GM18951 (cell line): Measurements from ENCODE around the gene COL18A1.

ENCODE experiments used
- POLR2A ChIP-seq: IDR thresholded peaks from 4 replicates; pipeline ENCODE4 v1.6.1; 2011; ENCODE audit warnings: mild to moderate bottlenecking; ENCODE audit not compliant: insufficient read length, insufficient read depth; ENCODE audit errors: extremely low read depth
- in situ Hi-C: fragments of 300-500 bp; cut with MboI; formaldehyde crosslinking; loops from one replicate; pipeline ENCODE4 v1.12.0; 2022; ENCODE audit warnings: low sequenced_read_pairs, mixed read lengths, inconsistent platforms; ENCODE audit not compliant: unreplicated experiment

COL18A1 gene

GRCh38 chr21:45420061-45421041, 15.4 kb downstream of the COL18A1 start:
- in situ Hi-C loops = loop anchor here (25.0 kb wide), 1 partner anchor 283 kb away; no protein-coding TSS in a partner anchor
- TF ChIP-seq POLR2A = no peak

DNA sequence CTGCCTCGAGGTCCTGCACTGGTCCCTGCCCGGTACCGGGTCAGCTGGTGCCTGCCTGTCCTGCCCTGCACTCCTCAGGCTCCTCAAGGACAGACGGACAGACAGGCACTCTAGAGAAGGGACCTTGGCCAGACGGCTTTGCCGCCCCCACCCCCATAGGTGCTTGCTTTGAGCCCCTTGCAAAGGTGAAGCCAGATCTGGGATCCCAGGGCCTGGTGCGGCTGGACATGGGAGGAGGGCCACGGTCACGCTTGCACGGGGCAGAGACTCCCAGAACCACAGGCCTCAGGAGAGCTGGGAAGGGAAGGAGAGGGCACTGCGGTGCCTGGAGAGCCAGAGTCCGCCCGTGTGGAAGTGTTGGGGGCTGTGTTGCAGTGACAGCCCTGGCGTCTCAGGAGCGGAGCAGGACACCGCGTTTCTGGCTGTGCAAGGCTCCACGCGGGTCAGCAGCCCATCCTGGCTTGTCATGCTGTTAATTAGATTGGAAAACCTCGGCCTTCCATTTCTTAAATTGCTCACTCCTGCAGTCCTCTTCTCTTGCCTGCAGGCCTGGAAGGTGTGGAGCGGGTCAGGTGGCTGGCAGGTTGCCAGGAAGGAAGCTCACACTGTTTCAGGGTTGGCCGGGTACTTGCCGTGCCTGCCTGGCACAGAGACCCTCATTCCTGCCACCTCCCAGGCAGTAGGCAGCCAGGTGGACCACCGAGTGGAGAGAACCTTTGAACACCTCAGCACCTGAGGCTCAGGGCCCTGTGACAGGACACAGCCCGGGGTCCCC, 16.3 kb downstream of the COL18A1 start:
- no peak for TF ChIP-seq POLR2A
- in situ Hi-C loops = loop anchor here (25.0 kb wide), 1 partner anchor 284 kb away; no protein-coding TSS in a partner anchor

DNA sequence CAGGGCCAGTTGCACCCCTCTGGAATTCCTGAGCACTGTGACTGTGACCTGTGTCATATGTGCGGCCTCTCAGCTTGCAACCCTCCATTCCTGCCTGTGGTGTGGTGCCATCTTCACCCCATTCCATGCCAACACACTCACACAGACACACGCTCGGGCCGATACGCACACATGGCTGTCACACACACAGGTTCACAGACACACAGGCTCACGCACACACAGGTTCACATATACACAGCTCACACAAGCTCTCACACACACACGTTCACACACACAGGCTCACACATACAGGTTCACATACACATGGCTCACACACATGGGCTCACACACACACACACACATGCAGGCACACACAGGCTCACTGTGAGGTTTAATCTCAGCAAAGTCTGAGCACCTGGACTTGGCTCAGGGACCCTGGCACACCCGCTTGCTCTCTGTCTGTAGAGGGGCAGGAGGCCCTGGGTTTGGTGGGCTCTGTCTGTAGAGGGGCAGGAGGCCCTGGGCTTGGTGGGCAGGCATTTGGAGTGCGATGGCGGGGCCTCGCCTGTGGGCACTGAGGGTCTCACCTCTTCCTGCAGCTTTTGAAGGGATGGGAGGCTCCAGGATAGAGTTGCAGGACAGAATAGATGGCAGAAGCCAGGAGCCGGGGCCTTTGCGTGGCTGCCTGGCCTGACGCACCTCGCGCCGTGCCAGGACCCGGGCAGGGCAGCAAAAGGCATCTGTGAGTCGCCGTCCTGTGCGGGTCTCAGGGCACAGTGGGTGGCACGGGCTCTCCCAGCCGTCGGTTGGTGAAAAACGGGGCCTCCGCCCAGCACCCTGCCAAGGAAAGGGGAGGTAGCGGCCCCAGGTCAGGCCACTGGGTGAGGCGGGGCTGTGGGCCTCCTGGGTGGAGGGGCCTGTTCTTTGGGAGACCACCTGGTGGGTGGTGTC, 17.1 kb downstream of the COL18A1 start:
- no peak for TF ChIP-seq POLR2A
- in situ Hi-C loops = loop anchor here (25.0 kb wide), 1 partner anchor 285 kb away; no protein-coding TSS in a partner anchor

DNA sequence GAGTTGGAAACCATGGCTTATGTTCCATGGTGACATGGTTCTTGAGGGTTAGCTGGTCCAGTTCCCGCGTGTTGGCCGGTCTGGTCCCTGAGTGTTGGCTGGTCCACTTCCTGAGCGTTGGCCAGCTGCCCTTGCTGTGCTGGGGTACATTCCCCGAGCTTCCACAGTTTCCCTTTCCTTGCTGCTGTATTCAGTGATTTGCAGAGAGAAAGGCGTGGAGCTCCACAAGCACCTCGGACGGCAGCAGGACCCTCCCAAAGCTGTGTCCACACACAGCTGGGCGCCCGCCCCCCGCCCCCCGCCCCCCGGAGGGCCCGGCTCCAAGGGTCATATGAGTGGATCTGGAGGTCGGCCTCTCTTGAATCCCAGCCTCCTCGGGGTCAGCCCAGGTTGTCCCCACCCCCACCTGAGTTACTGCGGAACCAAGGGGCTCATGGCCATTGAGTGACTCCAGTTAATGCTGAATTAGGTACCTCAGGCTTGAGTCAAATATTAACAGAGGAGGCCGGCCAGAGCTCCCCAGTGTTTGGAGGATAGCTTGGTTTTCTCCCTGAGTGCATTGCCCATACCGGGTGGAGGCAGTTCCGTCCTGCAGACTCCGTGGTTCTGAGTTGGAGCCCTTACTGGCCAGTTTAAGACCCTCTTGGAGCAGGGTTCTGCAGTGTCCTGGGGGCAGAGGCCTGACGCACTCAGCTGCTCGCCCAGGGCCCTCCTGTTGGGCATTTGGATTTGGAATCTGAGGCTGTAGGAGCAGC, 18.4 kb downstream of the COL18A1 start:
- TF ChIP-seq POLR2A = no peak
- in situ Hi-C loops = loop anchor here (25.0 kb wide), 1 partner anchor 286 kb away; no protein-coding TSS in a partner anchor

- no peak for TF ChIP-seq POLR2A
- in situ Hi-C loops = loop anchor here (25.0 kb wide), 1 partner anchor 287 kb away; no protein-coding TSS in a partner anchor
Observed at GRCh38 chr21:45423968-45424853, 19.2 kb downstream of the COL18A1 start.

- no peak for TF ChIP-seq POLR2A
- in situ Hi-C loops = loop anchor here (25.0 kb wide), 1 partner anchor 288 kb away; no protein-coding TSS in a partner anchor
Observed at GRCh38 chr21:45424854-45425795, 20.2 kb downstream of the COL18A1 start.

DNA sequence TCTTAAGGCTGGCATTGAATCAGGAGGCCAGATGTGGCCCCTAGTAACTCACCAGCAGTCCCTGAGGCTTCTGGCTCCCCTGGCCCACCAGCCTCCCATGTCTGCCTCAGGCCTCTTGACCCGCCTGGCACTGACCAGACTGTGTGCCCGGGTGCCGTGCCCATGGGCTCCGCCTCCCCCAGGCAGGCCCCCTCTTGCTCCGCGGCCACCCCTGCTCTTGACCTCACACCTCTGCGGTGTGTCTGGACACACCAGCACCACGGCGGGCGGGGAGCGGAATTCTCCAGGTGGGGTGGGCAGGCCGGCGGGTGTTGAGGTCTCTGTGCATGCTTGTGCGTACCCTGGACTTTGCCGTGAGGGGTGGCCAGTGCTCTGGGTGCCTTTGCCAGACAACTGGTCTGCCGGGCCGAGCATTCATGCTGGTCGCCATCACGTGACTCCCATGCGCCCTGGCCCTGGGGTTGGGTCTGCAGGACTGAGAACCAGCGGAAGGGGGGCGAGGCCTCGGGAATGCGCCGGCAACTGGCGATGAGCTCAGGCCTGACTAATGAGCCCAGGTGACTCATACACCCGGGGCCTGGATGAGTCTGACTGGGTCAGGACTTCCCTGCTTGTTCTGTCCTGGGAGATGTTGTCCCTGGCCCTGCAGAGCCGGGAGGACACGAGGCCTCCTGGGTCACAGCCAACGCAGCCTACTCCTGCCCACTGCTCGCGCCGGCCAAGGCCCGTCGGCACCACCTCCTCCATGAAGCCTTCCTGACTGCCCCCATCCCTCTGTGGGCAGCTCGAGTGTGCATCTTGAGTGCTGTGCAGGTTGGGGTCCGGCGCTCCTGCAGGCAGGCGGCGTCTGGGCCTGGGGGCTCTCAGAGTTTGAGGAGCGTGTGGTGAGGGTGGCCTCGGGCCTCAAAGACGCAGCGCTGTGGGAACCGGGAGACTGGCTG, 22.6 kb downstream of the COL18A1 start:
- no peak for TF ChIP-seq POLR2A
- in situ Hi-C loops = no loop called here

GRCh38 chr21:45428534-45428933, 23.6 kb downstream of the COL18A1 start:
- in situ Hi-C loops = no loop called here
- TF ChIP-seq POLR2A = no peak
